Measurements from ENCODE around the gene SLC27A1. TPM values are rescaled to one million over a fixed set of nuclear protein-coding genes. Genes with fewer than 3 reads are reported as not detected.

The SLC27A1 gene
- total RNA-seq, 2 donors from 2014 or later = 11.8 to 16.9 TPM

GRCh38 chr19:17499648-17500446, 29.5 kb downstream of the SLC27A1 start:
- peak; percentile 79 for DNase-seq
- no peaks in the 10 kb centered on the region for H3K9me3 ChIP-seq (ENCODE audit: control insufficient read depth, low read length)
- no peak overlapping the region for H3K9ac ChIP-seq (ENCODE audit: extremely low read depth, low read length, poor library complexity, severe bottlenecking)
- H3K27me3 ChIP-seq (ENCODE audit: control insufficient read depth, insufficient read depth, low read length, poor library complexity, severe bottlenecking) = no peaks in the 10 kb centered on the region
- H3K4me1 Mint-ChIP-seq = peaks cover 14% of the 10 kb centered on the region
- peak overlapping the region; percentile 38 for H3K27ac ChIP-seq (ENCODE audit: low read depth, low read length)
- no peaks in the 10 kb centered on the region for H3K4me1 ChIP-seq (ENCODE audit: control insufficient read depth, insufficient read depth, low read length)
- H3K36me3 Mint-ChIP-seq (ENCODE audit: low read depth) = peaks cover 2% of the 10 kb centered on the region
- no peak for TF ChIP-seq CTCF (conservative IDR thresholded peaks at IDR 0.05)
- 85 to 88% methylated on average over 19 to 21 of the region's 21 CpGs for WGBS, 2 experiments (ENCODE audit: insufficient coverage in 1 of 2, insufficient read length in 1 of 2)
- H3K36me3 ChIP-seq (ENCODE audit: control insufficient read depth, insufficient read depth, low read length) = no peaks in the 10 kb centered on the region
- H3K27ac Mint-ChIP-seq = peak overlapping the region; percentile 74
- peaks cover 11% of the 10 kb centered on the region for H3K27me3 Mint-ChIP-seq (ENCODE audit: insufficient read depth)
- H3K4me3 ChIP-seq (ENCODE audit: low read length) = no peak overlapping the region
- no peaks in the 10 kb centered on the region for H3K9me3 Mint-ChIP-seq
- H3K4me3 Mint-ChIP-seq = no peak overlapping the region

- Histone ChIP-seq H3K9ac (ENCODE audit: extremely low read depth, low read length, poor library complexity, severe bottlenecking) (no peak overlapping the region), H3K4me3 (ENCODE audit: low read length) (no peak overlapping the region)
Measured at GRCh38 chr19:17500447-17501198, 30.3 kb downstream of the SLC27A1 start.

GRCh38 chr19:17503240-17503639, 32.9 kb downstream of the SLC27A1 start:
- Histone ChIP-seq H3K4me3 (ENCODE audit: low read length) (no peak overlapping the region), H3K9ac (ENCODE audit: extremely low read depth, low read length, poor library complexity, severe bottlenecking) (no peak overlapping the region), H3K27me3 (ENCODE audit: control insufficient read depth, insufficient read depth, low read length, poor library complexity, severe bottlenecking) (no peaks in the 10 kb centered on the region), H3K4me1 (ENCODE audit: control insufficient read depth, insufficient read depth, low read length) (no peaks in the 10 kb centered on the region), H3K9me3 (ENCODE audit: control insufficient read depth, low read length) (no peaks in the 10 kb centered on the region), H3K27ac (ENCODE audit: low read depth, low read length) (no peak overlapping the region), H3K36me3 (ENCODE audit: control insufficient read depth, insufficient read depth, low read length) (no peaks in the 10 kb centered on the region)
- H3K27me3 Mint-ChIP-seq (ENCODE audit: insufficient read depth) = no peaks in the 10 kb centered on the region
- no peak overlapping the region for H3K4me3 Mint-ChIP-seq
- H3K36me3 Mint-ChIP-seq (ENCODE audit: low read depth) = peaks cover 7% of the 10 kb centered on the region
- no peak for DNase-seq
- H3K9me3 Mint-ChIP-seq = no peaks in the 10 kb centered on the region
- 93 to 94% methylated on average over 3 to 6 of the region's 6 CpGs for WGBS, 2 experiments (ENCODE audit: insufficient coverage in 1 of 2, insufficient read length in 1 of 2)
- H3K27ac Mint-ChIP-seq = no peak overlapping the region
- peaks cover 10% of the 10 kb centered on the region for H3K4me1 Mint-ChIP-seq
- no peak for TF ChIP-seq CTCF (conservative IDR thresholded peaks at IDR 0.05)

More at GRCh38 chr19:17500447-17501198, 30.3 kb downstream of the SLC27A1 start:
- Mint-ChIP-seq H3K36me3 (ENCODE audit: low read depth) (peaks cover 3% of the 10 kb centered on the region), H3K9me3 (no peaks in the 10 kb centered on the region), H3K4me3 (no peak overlapping the region), H3K27me3 (ENCODE audit: insufficient read depth) (peaks cover 11% of the 10 kb centered on the region), H3K4me1 (peaks cover 14% of the 10 kb centered on the region), H3K27ac (no peak overlapping the region)
- H3K27me3 ChIP-seq (ENCODE audit: control insufficient read depth, insufficient read depth, low read length, poor library complexity, severe bottlenecking) = no peaks in the 10 kb centered on the region
- H3K27ac ChIP-seq (ENCODE audit: low read depth, low read length) = peak overlapping the region; percentile 10
- no peak for TF ChIP-seq CTCF (conservative IDR thresholded peaks at IDR 0.05)
- no peak for DNase-seq
- H3K4me1 ChIP-seq (ENCODE audit: control insufficient read depth, insufficient read depth, low read length) = no peaks in the 10 kb centered on the region
- no peaks in the 10 kb centered on the region for H3K9me3 ChIP-seq (ENCODE audit: control insufficient read depth, low read length)
- no peaks in the 10 kb centered on the region for H3K36me3 ChIP-seq (ENCODE audit: control insufficient read depth, insufficient read depth, low read length)
- WGBS, 2 experiments (ENCODE audit: insufficient coverage in 1 of 2, insufficient read length in 1 of 2) = 92 to 96% methylated on average over 26 to 27 of the region's 27 CpGs
